ENCODE measurements around the gene AFAP1L2.

AFAP1L2 gene

DNA sequence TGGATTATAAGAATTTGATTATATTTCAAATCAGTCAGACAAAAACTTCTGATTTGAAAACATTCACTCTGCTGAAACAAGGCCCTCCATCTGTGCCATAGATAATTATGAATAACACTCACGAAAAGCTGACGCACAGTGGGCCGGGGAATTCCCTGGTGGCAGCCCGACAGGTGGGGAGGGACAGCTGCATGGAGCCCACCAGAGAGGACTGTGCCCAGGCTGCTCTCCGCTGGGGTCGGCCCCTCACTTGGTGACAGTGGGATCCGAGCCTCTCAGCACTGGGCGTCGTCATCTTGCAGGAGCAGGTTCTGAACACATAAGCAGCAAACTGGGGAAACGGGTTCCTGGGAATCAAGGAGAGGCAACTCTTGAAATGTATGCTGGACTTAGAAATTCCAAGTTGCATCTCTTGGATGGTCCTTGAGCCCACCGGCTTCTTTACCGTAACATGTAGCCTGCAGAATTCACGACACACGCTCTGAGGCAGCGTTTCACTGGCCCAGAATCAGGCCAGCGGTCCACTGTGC, 41.4 kb downstream of the AFAP1L2 start:
- ATAC-seq: no peak
- TF ChIP-seq, protein P1, sequence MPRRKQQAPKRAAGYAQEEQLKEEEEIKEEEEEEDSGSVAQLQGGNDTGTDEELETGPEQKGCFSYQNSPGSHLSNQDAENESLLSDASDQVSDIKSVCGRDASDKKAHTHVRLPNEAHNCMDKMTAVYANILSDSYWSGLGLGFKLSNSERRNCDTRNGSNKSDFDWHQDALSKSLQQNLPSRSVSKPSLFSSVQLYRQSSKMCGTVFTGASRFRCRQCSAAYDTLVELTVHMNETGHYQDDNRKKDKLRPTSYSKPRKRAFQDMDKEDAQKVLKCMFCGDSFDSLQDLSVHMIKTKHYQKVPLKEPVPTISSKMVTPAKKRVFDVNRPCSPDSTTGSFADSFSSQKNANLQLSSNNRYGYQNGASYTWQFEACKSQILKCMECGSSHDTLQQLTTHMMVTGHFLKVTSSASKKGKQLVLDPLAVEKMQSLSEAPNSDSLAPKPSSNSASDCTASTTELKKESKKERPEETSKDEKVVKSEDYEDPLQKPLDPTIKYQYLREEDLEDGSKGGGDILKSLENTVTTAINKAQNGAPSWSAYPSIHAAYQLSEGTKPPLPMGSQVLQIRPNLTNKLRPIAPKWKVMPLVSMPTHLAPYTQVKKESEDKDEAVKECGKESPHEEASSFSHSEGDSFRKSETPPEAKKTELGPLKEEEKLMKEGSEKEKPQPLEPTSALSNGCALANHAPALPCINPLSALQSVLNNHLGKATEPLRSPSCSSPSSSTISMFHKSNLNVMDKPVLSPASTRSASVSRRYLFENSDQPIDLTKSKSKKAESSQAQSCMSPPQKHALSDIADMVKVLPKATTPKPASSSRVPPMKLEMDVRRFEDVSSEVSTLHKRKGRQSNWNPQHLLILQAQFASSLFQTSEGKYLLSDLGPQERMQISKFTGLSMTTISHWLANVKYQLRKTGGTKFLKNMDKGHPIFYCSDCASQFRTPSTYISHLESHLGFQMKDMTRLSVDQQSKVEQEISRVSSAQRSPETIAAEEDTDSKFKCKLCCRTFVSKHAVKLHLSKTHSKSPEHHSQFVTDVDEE (CRISPR knock-in tag; IDR thresholded peaks at IDR 0.05): no peak
- TF ChIP-seq, protein P2, sequence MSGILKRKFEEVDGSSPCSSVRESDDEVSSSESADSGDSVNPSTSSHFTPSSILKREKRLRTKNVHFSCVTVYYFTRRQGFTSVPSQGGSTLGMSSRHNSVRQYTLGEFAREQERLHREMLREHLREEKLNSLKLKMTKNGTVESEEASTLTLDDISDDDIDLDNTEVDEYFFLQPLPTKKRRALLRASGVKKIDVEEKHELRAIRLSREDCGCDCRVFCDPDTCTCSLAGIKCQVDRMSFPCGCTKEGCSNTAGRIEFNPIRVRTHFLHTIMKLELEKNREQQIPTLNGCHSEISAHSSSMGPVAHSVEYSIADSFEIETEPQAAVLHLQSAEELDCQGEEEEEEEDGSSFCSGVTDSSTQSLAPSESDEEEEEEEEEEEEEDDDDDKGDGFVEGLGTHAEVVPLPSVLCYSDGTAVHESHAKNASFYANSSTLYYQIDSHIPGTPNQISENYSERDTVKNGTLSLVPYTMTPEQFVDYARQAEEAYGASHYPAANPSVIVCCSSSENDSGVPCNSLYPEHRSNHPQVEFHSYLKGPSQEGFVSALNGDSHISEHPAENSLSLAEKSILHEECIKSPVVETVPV (CRISPR knock-in tag; IDR thresholded peaks at IDR 0.05): no peak
- no peak for TF ChIP-seq OSR1 (CRISPR knock-in tag; IDR thresholded peaks at IDR 0.05)
- no peak for TF ChIP-seq PPARA (CRISPR knock-in tag; IDR thresholded peaks at IDR 0.05; ENCODE audit: borderline replicate concordance)
- TF ChIP-seq ESRRG (CRISPR knock-in tag; IDR thresholded peaks at IDR 0.05): no peak
- no peak for TF ChIP-seq BACH2 (CRISPR knock-in tag; IDR thresholded peaks at IDR 0.05; ENCODE audit: borderline replicate concordance)
- no peak for TF ChIP-seq ZC3H10 (CRISPR knock-in tag; IDR thresholded peaks at IDR 0.05)
- no peak for TF ChIP-seq TCF4 (CRISPR knock-in tag; IDR thresholded peaks at IDR 0.05; ENCODE audit: borderline replicate concordance)
- TF ChIP-seq TOX (CRISPR knock-in tag; IDR thresholded peaks at IDR 0.05; ENCODE audit: borderline replicate concordance): no peak
- no peak for TF ChIP-seq GLIS3 (CRISPR knock-in tag; IDR thresholded peaks at IDR 0.05)
- TF ChIP-seq SNAI2 (CRISPR knock-in tag; IDR thresholded peaks at IDR 0.05): no peak
- TF ChIP-seq ZNF8 (CRISPR knock-in tag; IDR thresholded peaks at IDR 0.05): no peak
- no peak for TF ChIP-seq POU6F1 (CRISPR knock-in tag; IDR thresholded peaks at IDR 0.05; ENCODE audit: borderline replicate concordance, low read depth)
- no peak for TF ChIP-seq ZNF70 (CRISPR knock-in tag; IDR thresholded peaks at IDR 0.05)
- no peak for TF ChIP-seq RARB (CRISPR knock-in tag; IDR thresholded peaks at IDR 0.05)
- TF ChIP-seq ISL1 (CRISPR knock-in tag; IDR thresholded peaks at IDR 0.05): no peak
- TF ChIP-seq, protein P3, sequence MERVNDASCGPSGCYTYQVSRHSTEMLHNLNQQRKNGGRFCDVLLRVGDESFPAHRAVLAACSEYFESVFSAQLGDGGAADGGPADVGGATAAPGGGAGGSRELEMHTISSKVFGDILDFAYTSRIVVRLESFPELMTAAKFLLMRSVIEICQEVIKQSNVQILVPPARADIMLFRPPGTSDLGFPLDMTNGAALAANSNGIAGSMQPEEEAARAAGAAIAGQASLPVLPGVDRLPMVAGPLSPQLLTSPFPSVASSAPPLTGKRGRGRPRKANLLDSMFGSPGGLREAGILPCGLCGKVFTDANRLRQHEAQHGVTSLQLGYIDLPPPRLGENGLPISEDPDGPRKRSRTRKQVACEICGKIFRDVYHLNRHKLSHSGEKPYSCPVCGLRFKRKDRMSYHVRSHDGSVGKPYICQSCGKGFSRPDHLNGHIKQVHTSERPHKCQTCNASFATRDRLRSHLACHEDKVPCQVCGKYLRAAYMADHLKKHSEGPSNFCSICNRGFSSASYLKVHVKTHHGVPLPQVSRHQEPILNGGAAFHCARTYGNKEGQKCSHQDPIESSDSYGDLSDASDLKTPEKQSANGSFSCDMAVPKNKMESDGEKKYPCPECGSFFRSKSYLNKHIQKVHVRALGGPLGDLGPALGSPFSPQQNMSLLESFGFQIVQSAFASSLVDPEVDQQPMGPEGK (CRISPR knock-in tag; IDR thresholded peaks at IDR 0.05; ENCODE audit: borderline replicate concordance): no peak
- TF ChIP-seq, protein P4, sequence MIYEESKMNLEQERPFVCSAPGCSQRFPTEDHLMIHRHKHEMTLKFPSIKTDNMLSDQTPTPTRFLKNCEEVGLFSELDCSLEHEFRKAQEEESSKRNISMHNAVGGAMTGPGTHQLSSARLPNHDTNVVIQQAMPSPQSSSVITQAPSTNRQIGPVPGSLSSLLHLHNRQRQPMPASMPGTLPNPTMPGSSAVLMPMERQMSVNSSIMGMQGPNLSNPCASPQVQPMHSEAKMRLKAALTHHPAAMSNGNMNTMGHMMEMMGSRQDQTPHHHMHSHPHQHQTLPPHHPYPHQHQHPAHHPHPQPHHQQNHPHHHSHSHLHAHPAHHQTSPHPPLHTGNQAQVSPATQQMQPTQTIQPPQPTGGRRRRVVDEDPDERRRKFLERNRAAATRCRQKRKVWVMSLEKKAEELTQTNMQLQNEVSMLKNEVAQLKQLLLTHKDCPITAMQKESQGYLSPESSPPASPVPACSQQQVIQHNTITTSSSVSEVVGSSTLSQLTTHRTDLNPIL (CRISPR knock-in tag; IDR thresholded peaks at IDR 0.05; ENCODE audit: low read depth): no peak
- no peak for TF ChIP-seq ZNF565 (CRISPR knock-in tag; conservative IDR thresholded peaks at IDR 0.05; ENCODE audit: low read depth)

DNA sequence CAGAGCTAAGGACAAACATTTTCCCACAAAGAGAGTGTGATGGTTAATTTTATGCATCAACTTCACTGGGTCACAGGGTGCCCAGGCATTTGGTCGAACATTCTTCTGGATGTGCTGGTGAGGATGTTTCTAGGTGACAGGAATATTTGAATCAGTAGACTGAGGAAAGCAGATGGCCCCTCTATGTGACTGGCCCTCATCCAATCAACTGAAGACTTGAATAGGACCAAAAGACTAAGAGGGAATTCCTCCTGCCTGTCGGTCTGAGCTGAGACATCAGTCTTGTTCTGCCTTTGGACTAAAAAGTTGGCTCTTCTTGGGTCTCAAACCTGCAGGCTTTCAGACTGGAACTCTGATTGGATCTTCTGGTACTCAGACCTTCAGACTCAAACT, 44.4 kb downstream of the AFAP1L2 start:
- no peak for ATAC-seq

More for the DNA sequence above, 44.4 kb downstream of the AFAP1L2 start:
- TF ChIP-seq PPARA (CRISPR knock-in tag; IDR thresholded peaks at IDR 0.05; ENCODE audit: borderline replicate concordance) (no peak), ZFP3 (CRISPR knock-in tag; IDR thresholded peaks at IDR 0.05) (no peak), ARNTL (CRISPR knock-in tag; IDR thresholded peaks at IDR 0.05; ENCODE audit: borderline replicate concordance, low read depth) (no peak), BACH2 (CRISPR knock-in tag; IDR thresholded peaks at IDR 0.05; ENCODE audit: borderline replicate concordance) (no peak), OSR1 (CRISPR knock-in tag; IDR thresholded peaks at IDR 0.05) (no peak)
